WTC11 (cell line): ENCODE results near the gene KCNE3.

ENCODE experiments used
- ATF2 ChIP-seq: sonication (generic); formaldehyde crosslinking; IDR thresholded peaks from 2 replicates; pipeline ENCODE4 v1.8.1; 2022; ENCODE audit warnings: low read depth, missing genetic modification reagents, borderline replicate concordance
- CREB1 ChIP-seq: sonication (generic); formaldehyde crosslinking; IDR thresholded peaks from 2 replicates; pipeline ENCODE4 v1.8.0; 2023; ENCODE audit warnings: mild to moderate bottlenecking, missing genetic modification reagents
- CTCF ChIP-seq: fragments of 200-600 bp; IDR thresholded peaks from 2 replicates; pipeline ENCODE4 v1.8.0; 2022; ENCODE audit warnings: antibody characterized with exemption
- EMX1 ChIP-seq: fragments of 250-450 bp; sonication (Bioruptor Pico); IDR thresholded peaks from 2 replicates; pipeline ENCODE4 v1.8.0; 2021; ENCODE audit warnings: mild to moderate bottlenecking
- PREB ChIP-seq: sonication (generic); formaldehyde crosslinking; IDR thresholded peaks from 2 replicates; pipeline ENCODE4 v1.8.1; 2022; ENCODE audit warnings: mild to moderate bottlenecking, missing genetic modification reagents, moderate library complexity, borderline replicate concordance
- USF2 ChIP-seq: sonication (generic); formaldehyde crosslinking; IDR thresholded peaks from 2 replicates; pipeline ENCODE4 v1.8.1; 2023; ENCODE audit warnings: mild to moderate bottlenecking, missing genetic modification reagents, moderate library complexity
- ZBTB21 ChIP-seq: sonication (generic); formaldehyde crosslinking; IDR thresholded peaks from 2 replicates; pipeline ENCODE4 v1.8.1; 2023; ENCODE audit warnings: mild to moderate bottlenecking, missing genetic modification reagents, borderline replicate concordance
- ZNF138 ChIP-seq: sonication (generic); formaldehyde crosslinking; conservative IDR thresholded peaks from 2 replicates; pipeline ENCODE4 v1.8.1; 2022; ENCODE audit warnings: mild to moderate bottlenecking, moderate library complexity, missing genetic modification reagents
- ZNF263 ChIP-seq: sonication (generic); formaldehyde crosslinking; IDR thresholded peaks from 2 replicates; pipeline ENCODE4 v1.8.1; 2022; ENCODE audit warnings: low read depth, mild to moderate bottlenecking, moderate library complexity, missing genetic modification reagents

- no peak for TF ChIP-seq ATF2 (CRISPR knock-in tag)
- TF ChIP-seq ZBTB21 (CRISPR knock-in tag) = no peak
- TF ChIP-seq USF2 (CRISPR knock-in tag) = no peak
- no peak for TF ChIP-seq ZNF138 (CRISPR knock-in tag)
- no peak for TF ChIP-seq EMX1
- no peak for TF ChIP-seq PREB (CRISPR knock-in tag)
- TF ChIP-seq CREB1 (CRISPR knock-in tag) = no peak
- TF ChIP-seq ZNF263 (CRISPR knock-in tag) = no peak
- no peak for TF ChIP-seq CTCF
These were observed 24.7 kb upstream of the KCNE3 start for GRCh38 chr11:74492084-74492483.
